HG03060 (cell line): Measurements from ENCODE around the gene MLN.

Experiments
- ATAC-seq: cut with Tn5 transposase; IDR thresholded peaks from one replicate; pipeline ENCODE4 v1.9.1; 2021; ENCODE audit warnings: low read depth, moderate number of reproducible peaks; ENCODE audit not compliant: unreplicated experiment

The MLN gene

DNA sequence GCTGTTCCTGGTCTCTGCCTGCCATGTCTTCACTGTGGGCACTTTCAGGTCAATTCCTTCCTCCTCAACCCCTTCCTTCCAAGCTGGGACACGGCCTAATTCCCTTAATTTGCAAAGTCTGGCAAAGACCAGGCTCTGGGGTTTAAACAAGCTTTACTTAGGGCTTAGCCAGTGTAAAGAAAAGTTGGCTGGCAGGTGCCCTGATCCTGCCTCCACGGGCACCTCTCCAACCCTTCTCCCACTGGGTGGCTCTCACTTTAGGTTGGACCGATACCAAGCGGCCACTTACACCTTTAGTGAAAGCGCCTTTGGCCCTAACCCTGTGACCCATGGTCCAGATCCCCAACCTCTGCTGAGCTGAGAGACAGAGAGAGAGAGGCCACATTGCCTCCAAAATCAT lies 13.7 kb upstream of the MLN start:
- ATAC-seq: no peak

DNA sequence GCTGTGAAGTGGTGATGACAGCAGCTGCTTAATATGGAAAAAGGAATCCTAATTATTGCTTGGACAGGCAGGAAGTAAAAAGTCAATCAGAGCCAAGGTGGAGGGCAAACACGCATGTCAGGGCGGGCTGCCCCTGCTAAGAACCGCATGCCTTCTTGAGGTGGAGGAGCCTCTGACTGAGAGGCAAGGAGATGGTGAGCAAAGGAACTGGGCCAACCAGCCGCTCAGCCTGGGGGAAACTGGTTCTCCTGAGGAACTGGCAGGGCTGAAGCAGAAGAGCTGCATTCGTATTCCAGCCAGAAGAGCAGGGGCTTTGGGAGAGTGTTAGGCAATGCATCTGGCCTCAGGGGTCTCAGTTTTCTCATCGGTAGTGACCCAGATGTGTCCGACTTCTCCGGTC lies 13.1 kb upstream of the MLN start:
- no peak for ATAC-seq

DNA sequence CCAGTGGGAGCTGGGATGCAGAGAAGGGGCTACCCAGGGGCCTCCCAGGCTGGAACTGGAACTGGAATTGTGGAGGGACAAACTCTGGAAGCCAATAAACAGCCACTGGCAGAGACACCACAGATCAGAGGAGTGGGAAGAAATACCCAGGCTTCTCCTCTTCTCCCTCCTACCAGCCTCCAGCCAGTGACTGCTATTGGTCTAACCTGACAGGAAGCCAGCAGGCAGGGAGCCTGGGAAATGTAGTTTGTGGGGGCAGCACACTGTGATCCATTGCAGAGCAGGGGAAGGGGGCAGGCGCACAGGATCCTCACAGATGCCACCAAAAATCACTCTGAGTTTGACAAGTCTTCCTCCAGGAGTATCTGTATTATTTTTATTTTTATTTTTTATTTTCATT lies 12.1 kb upstream of the MLN start:
- no peak for ATAC-seq

DNA sequence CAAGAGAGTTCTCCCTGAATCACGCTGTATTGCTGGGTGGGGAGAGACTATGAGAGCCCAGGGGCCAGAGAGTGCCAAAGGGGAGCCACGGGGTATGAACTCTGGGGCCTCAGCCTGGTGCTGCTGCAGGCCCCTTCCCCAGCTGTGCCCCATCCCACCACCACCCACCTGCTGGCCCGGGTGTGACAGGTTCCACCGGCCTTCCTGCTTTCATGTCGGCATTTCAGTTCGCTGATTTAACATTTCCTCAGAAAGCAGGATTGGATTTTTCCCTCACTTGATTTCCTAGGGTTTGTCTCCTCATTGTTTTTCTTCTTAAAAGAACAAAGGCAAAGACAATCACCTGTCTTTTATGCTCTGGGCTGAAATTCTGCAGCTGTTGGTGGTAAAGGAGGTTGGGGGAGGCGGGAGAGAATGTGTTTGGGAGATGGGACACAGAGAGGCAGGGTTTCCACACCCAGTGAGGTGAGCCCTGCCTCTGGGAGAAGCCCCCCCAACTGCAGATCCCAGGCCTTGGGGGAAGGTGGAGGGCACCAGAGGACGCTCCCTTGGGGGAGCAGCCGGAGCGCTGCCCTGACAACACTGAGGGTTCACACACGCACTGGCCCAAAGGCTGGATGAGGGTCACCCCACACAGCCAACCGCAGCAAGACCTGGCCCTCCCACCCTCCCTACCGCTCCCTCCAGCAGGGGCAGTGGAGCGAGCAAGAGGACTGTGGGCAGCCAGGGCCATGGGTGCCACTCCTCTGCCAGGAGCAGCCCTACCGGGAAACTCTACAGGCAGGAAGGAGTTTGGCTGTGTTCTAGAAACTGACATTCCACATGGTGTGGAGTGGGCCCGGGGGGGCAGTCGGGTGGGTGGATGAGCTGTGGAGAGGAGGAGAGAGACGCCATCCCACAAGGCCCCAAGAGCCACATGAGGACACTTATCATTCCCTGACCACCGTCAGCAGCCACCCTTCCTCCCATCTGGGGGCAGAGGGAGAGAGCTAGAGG lies 10.5 kb upstream of the MLN start:
- ATAC-seq: no peak

DNA sequence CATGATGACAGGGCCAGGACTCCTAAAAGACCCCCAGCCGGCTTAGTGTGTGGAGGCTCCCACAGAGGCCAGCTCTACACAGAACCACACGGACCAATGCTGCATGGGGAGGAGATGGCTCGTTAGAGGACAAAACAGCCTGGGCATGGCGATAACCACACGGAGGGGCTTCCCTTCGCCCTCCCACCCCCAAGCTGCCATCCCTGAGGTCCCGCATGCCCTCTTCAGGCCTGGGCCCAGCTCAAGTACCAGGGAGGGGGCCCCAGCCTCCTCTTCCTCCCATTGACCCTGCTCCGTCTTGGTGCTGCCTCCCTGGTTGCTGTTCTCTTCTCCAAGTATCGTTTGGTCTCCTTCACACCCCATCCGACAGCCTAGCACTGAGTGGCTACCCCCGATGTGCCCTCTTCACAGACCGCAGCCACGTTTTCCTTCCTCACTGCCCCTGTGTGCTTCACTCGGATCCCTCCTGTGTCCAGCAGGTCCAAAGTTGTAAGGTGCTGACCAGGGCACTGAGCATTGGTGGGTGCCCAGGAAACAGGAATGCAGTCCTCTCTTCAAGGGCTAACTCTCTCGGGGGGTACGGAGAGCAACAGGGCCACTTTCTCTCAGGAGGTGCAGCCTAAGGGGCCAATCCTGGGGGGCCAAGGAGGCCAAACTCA lies 9.6 kb upstream of the MLN start:
- ATAC-seq: no peak

DNA sequence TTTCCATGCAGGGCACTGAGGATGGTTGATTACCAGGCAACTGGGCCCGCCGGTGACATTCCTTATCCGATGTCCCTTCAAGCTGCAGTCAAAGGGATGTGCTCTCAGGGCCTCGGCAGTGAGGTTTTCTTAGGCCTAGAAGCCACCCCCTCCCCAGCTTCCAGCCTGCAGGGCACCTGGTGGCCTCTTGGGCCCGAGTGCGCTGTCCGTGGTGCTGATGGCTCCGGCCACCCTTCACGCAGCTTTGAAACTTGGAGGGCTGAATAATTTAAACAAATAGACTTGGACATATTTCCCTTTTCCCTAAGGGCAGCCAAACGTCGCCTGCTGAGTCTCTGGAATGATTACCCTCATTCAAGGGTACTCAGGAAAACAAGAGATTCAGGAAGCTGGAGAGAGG lies 8.9 kb upstream of the MLN start:
- no peak for ATAC-seq

DNA sequence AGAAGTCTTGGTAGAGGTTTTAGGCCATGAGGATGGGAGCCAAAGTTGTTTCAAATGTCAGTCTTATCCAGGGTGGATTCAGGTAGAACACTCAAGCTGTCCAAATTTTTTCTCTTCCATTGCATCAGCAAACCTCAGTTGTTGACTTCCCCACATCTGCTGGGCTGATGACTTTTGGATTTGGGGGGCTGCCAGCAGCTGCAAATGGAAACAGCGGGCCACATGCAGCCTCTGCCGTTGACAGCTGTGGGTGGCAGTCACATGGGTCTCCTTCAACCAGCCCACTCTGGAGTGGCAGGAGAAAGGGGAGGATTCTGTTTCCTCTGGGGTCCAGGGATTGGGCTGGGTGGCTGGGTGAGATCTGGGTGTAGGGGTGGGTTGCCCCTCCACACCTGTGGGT lies 5.8 kb upstream of the MLN start:
- no peak for ATAC-seq

DNA sequence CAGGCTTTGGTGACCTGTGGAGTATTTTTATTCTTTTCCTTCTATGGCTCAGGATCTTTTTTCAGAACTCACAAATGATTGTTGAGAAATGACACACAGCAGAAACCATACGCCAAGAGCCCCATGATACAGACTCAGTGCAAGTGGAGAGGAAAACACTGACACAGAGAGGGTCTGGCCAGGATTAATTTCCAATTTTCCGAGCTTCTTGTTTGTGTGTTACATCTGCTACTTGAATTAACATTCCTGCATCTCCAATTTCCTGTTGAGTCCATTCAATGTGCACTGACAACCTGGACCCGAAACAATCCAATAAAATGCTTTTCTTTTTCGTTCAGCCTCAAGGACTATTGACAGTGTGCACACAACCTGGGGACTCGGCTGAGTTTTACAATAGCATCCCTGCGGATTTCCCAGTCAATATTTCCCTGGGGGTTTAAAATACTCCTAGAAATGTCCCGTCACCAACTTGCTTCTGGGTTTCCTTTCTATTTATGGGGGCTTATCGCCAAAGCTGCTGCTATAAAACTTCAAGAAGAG lies 4.9 kb upstream of the MLN start:
- no peak for ATAC-seq

DNA sequence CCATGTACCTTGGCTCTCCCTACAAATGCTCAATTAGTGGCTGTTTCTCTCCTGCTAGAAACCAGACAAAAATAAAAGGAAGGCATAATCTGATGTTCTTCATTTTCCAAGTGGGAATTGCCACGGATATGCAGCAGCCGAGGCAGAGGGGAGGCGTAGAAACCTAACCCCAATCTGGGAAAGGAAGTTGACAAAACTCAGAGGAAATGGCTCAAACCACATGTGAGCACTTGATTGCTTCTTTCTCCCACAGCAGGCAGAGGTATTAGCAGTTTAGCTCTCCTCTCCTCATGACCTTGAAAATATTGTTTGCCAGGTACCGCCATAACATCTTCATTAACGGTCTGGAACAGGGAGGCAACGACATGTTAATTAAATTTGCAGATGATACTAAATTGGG lies 3.8 kb upstream of the MLN start:
- ATAC-seq: no peak

DNA sequence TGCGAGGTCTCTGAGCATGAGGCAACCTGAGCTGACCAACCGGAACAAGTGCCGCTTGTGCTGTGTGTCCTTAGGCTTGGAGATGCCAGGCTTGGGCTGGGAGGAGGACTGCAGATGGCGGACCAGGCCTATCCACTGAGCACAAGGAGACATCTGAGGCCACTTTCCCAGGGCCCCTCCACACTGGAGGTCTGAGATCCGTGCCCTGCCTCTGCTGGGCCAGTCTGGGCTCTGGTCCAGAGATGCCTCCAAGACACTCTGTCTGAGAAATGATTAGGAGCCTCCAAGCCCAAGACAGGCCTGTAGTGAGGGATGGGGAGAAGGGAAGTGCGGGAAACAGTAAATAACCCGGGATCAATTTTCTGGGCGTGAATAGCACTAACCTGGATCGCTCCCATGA lies 3.0 kb upstream of the MLN start:
- no peak for ATAC-seq

DNA sequence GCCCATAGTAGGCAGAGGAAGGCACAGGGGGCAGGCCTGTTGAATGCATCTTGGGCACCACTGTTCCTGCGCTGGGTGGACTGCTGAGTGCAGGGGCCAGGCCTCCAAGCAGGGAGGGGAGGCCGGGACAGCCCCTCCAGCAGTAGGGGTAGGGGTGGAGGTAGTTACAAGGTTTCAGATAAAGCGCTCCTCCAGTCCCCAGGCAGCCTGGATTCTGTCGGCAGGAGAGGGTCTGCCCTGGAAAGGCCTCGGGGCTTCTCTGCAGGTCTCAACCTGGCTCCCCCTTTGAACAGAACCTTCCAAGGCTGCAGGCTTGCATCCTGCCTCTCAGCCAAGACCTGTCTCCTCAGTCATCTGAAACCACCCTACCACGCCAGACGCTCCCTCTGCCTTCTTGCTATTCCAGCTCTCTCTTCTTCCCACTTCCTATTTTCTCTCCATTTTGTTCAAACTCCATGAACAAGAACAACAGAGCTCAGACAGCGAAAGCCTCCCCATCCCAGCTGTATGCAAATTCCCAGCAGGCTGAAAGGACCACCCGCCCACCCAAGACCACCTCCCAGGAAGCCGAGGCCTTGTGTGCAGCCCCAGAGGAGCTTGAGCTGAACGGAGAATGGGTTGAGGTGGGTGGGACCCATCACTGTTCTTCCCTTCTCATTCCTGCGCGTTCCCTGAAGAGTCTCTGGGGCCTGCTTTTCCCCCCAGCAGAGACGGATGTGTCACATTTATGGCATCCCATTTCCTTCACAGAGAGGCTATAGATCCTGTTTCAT lies 1.4 kb downstream of the MLN start:
- no peak for ATAC-seq

DNA sequence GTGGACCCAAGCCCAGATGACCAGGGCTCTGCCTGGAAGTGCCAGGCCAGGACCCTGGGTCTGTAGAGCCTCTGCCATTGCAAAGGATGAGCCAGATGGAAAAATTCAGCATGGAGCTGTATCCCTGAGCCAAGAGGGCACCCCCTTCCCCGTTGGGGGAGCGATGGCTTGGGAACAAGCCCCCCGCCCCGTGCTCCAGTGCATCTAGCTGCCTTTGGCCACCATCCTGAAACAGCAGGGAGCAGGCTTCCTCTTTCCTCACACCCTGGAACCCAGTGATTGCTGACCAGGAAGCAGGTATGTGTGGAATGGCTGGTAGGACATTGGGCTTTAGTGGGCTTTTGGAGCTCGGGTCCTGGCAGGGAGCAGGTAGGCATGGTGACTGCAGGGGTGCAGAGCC lies 2.2 kb downstream of the MLN start:
- ATAC-seq: no peak

DNA sequence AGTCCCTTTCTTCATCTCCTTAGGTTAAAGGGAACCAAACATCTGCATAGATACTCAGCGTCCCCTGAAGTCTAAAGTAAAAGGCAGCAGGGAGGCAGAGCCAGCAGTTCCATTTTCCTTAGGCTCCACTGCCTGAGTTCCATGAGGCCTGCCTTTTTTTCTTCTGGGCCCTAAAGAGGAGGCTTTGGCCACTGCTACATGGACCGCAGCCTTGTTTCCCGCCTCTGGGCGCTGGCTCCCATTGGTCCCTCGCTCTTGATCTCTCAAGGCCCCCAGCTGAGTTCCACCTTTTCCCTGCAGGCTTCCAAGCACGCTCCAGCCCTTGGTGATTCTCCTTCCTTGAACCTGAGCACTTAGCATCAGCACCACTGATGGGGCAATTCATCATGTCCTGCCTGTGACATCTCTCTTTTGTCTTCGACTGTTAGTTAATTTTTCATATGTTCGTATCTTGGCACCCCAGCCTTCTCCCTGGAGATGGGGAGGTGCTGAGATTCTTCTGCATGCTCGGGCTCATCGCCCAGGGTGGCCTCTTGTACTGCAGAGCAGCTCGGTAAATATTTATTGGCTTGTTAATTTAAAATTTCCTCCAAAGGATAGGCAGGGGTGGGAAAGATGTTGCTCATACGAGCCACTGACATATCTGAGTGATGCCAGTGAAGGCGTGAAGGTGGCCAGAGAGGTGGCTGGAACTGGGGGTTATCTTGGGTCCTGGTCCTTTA lies 3.4 kb downstream of the MLN start:
- ATAC-seq: no peak

DNA sequence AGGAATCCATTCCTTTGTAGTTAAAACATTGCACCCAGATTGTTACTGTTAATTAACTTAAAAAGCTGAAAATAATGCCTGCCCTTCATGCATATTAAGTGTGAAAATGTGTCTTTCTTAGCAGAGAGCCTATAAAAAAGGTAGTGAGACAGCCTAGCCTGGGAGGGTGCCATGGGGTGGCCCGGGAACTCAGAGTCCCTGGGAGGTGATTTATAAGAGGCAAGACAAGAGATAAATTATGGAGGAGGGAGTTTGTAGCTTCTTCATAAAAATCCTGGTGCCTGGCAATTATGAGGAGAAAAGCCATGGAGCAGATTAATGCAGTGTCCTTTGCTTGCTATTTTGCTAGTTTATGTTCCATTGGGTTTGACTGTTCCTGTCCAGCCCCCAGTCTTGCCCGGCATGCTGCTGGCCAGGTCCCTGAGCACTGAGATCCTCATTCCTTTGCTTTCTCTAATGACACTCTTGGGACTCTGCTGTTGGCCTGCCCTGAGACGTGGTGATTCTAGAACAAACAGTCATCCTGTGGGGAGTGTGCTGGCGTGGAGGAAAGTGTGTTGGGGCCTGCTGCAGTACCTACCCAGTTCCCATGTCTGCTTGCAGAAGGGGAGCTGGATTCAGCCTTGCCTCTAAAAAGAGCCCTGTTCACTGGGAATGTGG lies 4.2 kb downstream of the MLN start:
- ATAC-seq: no peak

DNA sequence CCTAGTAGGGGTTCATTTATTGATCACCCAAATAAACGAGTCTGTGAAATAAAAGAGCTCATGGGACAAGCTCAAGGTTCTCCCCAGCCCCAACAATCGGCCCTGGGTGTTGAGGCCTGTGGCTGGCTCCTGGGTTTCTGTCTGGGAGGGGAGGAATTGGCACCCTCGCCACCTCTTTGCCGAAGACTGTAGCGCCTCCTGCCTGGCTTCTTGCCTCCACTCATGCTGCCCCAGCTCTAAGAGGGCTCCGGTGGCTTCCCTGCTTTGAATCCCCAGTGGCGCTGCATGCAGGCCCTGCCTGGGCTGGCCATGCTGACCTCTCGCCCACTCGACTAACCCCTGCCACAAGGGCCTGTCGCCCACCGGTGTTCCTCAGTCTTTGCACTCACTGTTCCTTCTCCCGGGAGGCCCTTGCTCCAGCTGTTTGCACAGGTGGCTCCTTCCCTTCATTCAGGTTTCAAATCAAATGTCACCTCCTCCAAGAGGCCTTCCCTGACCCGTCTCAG lies 5.4 kb downstream of the MLN start:
- ATAC-seq: no peak

DNA sequence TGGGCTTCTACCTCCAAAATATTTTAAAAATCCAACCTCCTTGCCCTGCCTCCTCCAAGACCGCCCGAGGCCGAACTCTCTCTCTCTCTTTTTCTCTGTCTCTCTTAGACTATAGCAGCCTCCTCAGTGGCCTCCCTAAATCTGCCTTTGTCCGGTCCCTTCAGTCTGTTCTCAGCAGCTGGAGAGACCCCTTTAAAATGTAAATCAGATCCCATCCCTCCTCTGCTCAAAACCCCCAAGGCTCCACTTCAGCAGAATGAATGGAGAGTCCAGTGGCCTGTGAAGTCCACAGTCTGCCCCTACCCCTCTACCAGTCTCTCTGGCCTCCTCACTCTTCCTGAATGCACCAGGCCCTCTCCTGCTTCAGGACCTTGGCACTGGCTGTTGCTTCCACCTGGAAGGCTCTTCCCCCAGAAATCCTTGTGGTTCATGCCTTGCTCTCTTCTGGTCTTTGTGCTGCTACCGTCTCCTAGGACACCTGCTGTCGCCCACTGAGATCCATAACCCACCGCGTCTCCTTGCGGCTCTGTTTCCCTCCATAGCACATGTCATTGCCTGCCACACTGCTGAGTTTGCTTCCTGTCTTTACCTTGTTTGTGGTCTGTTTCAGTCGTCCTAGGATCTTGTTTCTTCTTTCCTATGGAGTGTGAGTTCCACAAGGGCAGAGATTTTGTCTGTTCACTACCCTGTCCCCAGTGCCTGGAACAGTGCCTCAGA lies 6.0 kb downstream of the MLN start:
- no peak for ATAC-seq

DNA sequence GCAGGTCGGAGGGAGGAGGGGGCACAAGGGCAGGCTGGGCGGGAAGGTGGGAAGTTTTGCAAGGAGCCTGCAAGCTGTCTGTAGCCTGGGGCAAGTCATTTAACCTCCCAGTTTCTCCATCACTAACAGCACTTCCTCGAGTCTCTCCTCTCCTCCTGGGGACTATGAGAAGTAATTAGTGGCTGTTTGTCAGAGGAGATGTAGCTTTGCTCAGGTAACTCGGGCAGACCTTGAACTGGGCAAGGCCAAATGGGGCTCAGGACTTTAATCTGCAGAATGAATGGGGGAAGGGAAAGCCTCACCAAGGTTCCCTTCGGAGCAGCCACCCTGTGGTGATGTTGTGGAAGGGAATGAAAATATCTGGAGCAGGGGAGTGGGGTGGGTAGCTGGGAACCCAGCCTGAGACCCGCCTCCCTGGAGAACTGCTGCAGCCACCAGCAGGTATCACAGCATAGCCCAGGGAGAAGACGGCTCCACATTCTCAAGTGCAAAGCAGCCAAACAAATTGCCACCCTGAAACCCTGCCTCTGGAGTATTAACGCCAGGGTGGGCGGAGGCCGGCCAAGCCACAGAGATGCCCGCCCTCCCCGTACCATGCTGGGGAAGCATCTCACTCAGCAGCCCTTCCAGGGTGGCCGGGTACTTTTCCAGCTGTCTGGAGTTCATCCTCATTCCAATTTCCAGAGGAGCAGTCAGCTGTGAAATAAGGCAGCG lies 8.7 kb downstream of the MLN start:
- ATAC-seq: no peak

DNA sequence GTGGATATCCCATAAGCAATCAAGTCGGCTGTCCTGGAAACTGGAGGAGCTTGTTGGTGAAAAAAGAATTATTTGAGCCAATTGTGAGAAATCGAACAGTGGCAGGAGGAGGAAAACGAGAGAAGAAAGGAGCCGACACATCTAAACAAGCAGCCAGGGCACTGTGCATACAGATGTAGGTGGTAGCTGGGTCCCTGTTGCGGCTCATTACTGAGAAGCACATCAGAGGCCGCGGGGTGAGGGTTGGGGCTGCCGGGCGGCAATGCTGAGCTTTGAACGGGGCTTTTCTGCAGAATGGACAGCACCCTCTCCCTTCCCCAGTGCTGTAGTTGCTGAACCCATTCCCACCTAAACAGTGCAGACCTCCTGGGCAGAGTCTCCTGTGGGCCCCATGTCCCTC lies 10.8 kb downstream of the MLN start:
- no peak for ATAC-seq
